Uterus (tissue), 4 donors: ENCODE results near the gene SLC17A7. TPM values are rescaled to one million over a fixed set of nuclear protein-coding genes. Genes with fewer than 3 reads are reported as not detected.

Experiments
- DNase-seq, 2 donors: peaks; one replicate each; pipeline ENCODE4 v3.0.0-alpha.2; 2019 to 2020
- H3K27ac ChIP-seq, 2 donors: fragments of 200-600 bp; sonication (generic); 1 replicate in 1 of 2; 2 replicates in 1 of 2; pipeline ENCODE4 v1.5.1; 2016 to 2018
- H3K27me3 ChIP-seq, 2 donors: fragments of 200-600 bp; sonication (generic); one replicate each; pipeline ENCODE4 v1.5.1; 2018 to 2019; ENCODE audit warnings: control low read depth in 1 of 2
- H3K36me3 ChIP-seq, 2 donors: fragments of 200-600 bp; sonication (generic); one replicate each; pipeline ENCODE4 v1.5.1; 2019; ENCODE audit warnings: control low read depth in 1 of 2
- H3K4me1 ChIP-seq, 2 donors: fragments of 200-600 bp; sonication (generic); one replicate each; pipeline ENCODE4 v1.5.1; 2018 to 2019; ENCODE audit warnings: control low read depth in 1 of 2
- H3K4me3 ChIP-seq, 2 donors: fragments of 200-600 bp; sonication (generic); 1 replicate in 1 of 2; 2 replicates in 1 of 2; pipeline ENCODE4 v1.5.1; 2018 to 2019; ENCODE audit warnings: mild to moderate bottlenecking in 1 of 2
- H3K9me3 ChIP-seq, 2 donors: fragments of 200-600 bp; sonication (generic); one replicate each; pipeline ENCODE4 v1.5.1; 2019; ENCODE audit warnings: control low read depth in 1 of 2
- CTCF ChIP-seq, 4 experiments: fragments of 200-600 bp in 2 of 4; fragments of 450-650 bp in 2 of 4; sonication (generic) in 2 of 4; IDR thresholded peaks; one replicate each; pipeline ENCODE4 v1.5.1; 2016 to 2019; ENCODE audit warnings: antibody characterized with exemption in 4 of 4, mild to moderate bottlenecking in 2 of 4, moderate library complexity in 1 of 4
- POLR2A ChIP-seq, 2 donors: fragments of 450-650 bp; IDR thresholded peaks; one replicate each; pipeline ENCODE4 v1.6.1; 2016; ENCODE audit warnings: antibody characterized with exemption in 2 of 2, mild to moderate bottlenecking in 1 of 2, moderate library complexity in 1 of 2
- intact Hi-C: fragments of 100-400 bp; cut with DNase I; formaldehyde crosslinking; loops from one replicate; pipeline ENCODE4 v1.15.1; 2023; ENCODE audit warnings: low total_unique reads
- total RNA-seq, 4 donors: library from RNA; depleted of rRNA in 3 of 4; stranded (reverse); fragments of >200 nt in 3 of 4; gene quantifications; one replicate each; pipeline versions ENCODE4 v1.1.0 to v1.2.4, GENCODE V29; 2014 to 2023
- donor health status: DM: yes; HTN: yes; CAD: no.

Gene SLC17A7
- total RNA-seq, 4 donors from 2014 or later: 1.3 to 5.6 (median 1.9) TPM; not detected in 1

GRCh38 chr19:49400029-49400428 lies 41.3 kb downstream of the SLC17A7 start:
- H3K4me3 ChIP-seq: no peak overlapping the region
- no peak for DNase-seq

GRCh38 chr19:49398931-49399330 lies 42.4 kb downstream of the SLC17A7 start:
- Histone ChIP-seq H3K9me3 (no peaks in the 10 kb centered on the region), H3K4me3 (no peak overlapping the region), H3K27me3 (no peaks in the 10 kb centered on the region), H3K36me3 (no peaks in the 10 kb centered on the region), H3K4me1 (no peaks in the 10 kb centered on the region), H3K27ac (no peak overlapping the region)
- no peak for DNase-seq
- intact Hi-C loops: no loop called here
- TF ChIP-seq POLR2A (IDR thresholded peaks at IDR 0.05) (no peak), CTCF (IDR thresholded peaks at IDR 0.05) (no peak)

More at GRCh38 chr19:49400029-49400428, 41.3 kb downstream of the SLC17A7 start:
- no peaks in the 10 kb centered on the region for H3K36me3 ChIP-seq
- no peaks in the 10 kb centered on the region for H3K4me1 ChIP-seq
- no peaks in the 10 kb centered on the region for H3K27me3 ChIP-seq
- TF ChIP-seq POLR2A (IDR thresholded peaks at IDR 0.05) (no peak), CTCF (IDR thresholded peaks at IDR 0.05) (no peak)
- no peaks in the 10 kb centered on the region for H3K9me3 ChIP-seq
- intact Hi-C loops: no loop called here
- H3K27ac ChIP-seq: no peak overlapping the region

GRCh38 chr19:49398001-49398615 lies 43.2 kb downstream of the SLC17A7 start:
- Histone ChIP-seq H3K9me3 (no peaks in the 10 kb centered on the region), H3K27me3 (no peaks in the 10 kb centered on the region), H3K4me3 (no peak overlapping the region), H3K36me3 (no peaks in the 10 kb centered on the region), H3K27ac (no peak overlapping the region), H3K4me1 (no peaks in the 10 kb centered on the region)
- DNase-seq: no peak
- no peak for TF ChIP-seq POLR2A (IDR thresholded peaks at IDR 0.05)
- TF ChIP-seq CTCF (IDR thresholded peaks at IDR 0.05): no peak
- intact Hi-C loops: no loop called here

GRCh38 chr19:49396738-49397505 lies 44.4 kb downstream of the SLC17A7 start:
- no peak overlapping the region for H3K4me3 ChIP-seq
- DNase-seq: no peak
- intact Hi-C loops: no loop called here
- no peaks in the 10 kb centered on the region for H3K36me3 ChIP-seq
- H3K27ac ChIP-seq: no peak overlapping the region
- no peaks in the 10 kb centered on the region for H3K27me3 ChIP-seq
- H3K9me3 ChIP-seq: no peaks in the 10 kb centered on the region
- no peak for TF ChIP-seq POLR2A (IDR thresholded peaks at IDR 0.05)
- TF ChIP-seq CTCF (IDR thresholded peaks at IDR 0.05): no peak
- H3K4me1 ChIP-seq: no peaks in the 10 kb centered on the region
